IPS DF 6.9 (cell line): ENCODE results near the gene FBXO2.

Experiments
- DNase-seq: peaks from one replicate; pipeline ENCODE4 v3.0.0-alpha.2; 2013; ENCODE audit warnings: low read depth, low spot score
- H3K27ac ChIP-seq: one replicate; pipeline ENCODE4 v1.5.1; 2013; ENCODE audit warnings: low read length, control low read depth
- H3K27me3 ChIP-seq: 2 replicates; pipeline ENCODE4 v1.6.1; 2013; ENCODE audit warnings: mild to moderate bottlenecking, low read length; ENCODE audit not compliant: control insufficient read depth, insufficient read depth
- H3K36me3 ChIP-seq: 2 replicates; pipeline ENCODE4 v1.6.1; 2013; ENCODE audit warnings: low read length; ENCODE audit not compliant: control insufficient read depth, insufficient read depth
- H3K4me1 ChIP-seq: 2 replicates; pipeline ENCODE4 v1.6.1; 2013; ENCODE audit warnings: low read length; ENCODE audit not compliant: control insufficient read depth, insufficient read depth
- H3K4me3 ChIP-seq: 2 replicates; pipeline ENCODE4 v1.5.1; 2013; ENCODE audit warnings: mild to moderate bottlenecking, low read length
- H3K9me3 ChIP-seq: 2 replicates; pipeline ENCODE4 v1.6.1; 2013; ENCODE audit warnings: low read length, inconsistent platforms; ENCODE audit not compliant: control insufficient read depth, insufficient read depth
- WGBS: extraction: QIAGEN DNeasy Blood & Tissue Kit; methylation state at CpG from one replicate; pipeline ENCODE4 v1.1.7; 2013; ENCODE audit warnings: mixed read lengths, missing lambda C conversion rate; ENCODE audit not compliant: insufficient read length, insufficient coverage; 5-methylcytosine and 5-hydroxymethylcytosine counted together

FBXO2 gene

DNA sequence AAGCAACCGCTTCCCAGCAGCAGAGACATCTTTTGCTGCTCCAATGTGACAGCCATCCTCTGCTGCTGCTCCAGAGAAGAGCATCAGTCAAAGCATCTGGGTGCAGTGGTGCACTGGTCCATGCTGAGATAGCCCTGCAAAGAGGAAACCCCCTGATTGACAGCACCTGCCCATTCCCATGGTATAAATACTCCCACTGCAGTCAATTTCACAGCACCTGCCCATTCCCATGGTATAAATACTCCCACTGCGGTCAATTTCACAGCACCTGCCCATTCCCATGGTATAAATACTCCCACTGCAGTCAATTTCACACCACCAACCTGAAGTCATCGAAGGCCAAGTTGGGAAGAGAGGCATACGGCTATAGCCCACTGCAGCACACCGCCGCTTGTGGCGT is 25.5 kb downstream of the FBXO2 start:
- no peak overlapping the region for H3K27ac ChIP-seq
- no peaks in the 10 kb centered on the region for H3K36me3 ChIP-seq
- no peaks in the 10 kb centered on the region for H3K4me1 ChIP-seq
- H3K9me3 ChIP-seq, result no peaks in the 10 kb centered on the region; the same call in 1 of the 2 replicates
- no CpG with 5 or more reads among the region's 7 CpGs for WGBS
- no peak overlapping the region for H3K4me3 ChIP-seq
- H3K27me3 ChIP-seq, result no peaks in the 10 kb centered on the region
- DNase-seq, result no peak

DNA sequence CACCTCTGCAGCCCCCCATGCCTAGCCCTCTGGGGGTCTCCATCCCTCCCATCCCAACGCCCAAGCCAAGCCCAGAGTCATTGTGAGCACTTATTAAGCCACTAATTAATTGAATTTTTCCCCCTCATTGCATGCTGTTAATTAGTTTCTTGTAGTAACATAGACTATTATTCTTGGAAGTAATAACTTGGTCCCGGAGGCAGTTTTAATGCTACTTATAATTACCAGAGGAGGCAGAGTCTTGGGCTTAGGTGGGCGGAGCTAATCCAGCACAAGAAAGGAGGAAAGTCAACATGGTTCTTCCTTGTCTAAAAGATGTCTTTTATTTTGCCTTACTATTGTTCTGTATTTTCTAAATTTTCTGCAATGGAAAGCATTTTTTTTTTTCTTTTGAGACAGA is 27.7 kb downstream of the FBXO2 start:
- no peak for DNase-seq
- Histone ChIP-seq H3K9me3 (no peaks in the 10 kb centered on the region; the same call in 1 of the 2 replicates), H3K27me3 (no peaks in the 10 kb centered on the region), H3K36me3 (no peaks in the 10 kb centered on the region), H3K4me3 (no peak overlapping the region), H3K27ac (no peak overlapping the region), H3K4me1 (no peaks in the 10 kb centered on the region)
- no CpG with 5 or more reads among the region's 3 CpGs for WGBS

DNA sequence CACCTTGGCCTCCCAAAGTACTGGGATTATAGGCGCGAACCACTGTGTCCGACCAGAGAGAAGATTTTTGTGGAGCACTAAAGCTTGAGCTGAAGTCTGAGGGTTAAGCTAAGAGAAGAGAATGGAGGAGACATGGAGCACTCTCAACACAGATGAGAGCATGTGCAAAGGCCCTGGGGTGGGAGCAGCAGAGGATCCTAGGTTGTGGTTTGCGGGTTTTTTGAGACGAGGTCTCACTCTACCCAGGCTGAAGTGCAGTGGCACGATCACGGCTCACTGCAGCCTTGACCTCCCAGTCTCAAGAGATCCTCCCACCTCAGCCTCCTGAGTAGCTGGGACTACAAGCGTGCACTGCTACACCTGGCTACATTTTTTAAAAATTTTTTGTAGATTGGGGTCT is 30.5 kb downstream of the FBXO2 start:
- no CpG with 5 or more reads among the region's 8 CpGs for WGBS
- Histone ChIP-seq H3K27ac (no peak overlapping the region), H3K27me3 (no peaks in the 10 kb centered on the region), H3K4me3 (no peak overlapping the region), H3K36me3 (no peaks in the 10 kb centered on the region), H3K9me3 (no peaks in the 10 kb centered on the region; the same call in 1 of the 2 replicates), H3K4me1 (no peaks in the 10 kb centered on the region)
- DNase-seq, result no peak

DNA sequence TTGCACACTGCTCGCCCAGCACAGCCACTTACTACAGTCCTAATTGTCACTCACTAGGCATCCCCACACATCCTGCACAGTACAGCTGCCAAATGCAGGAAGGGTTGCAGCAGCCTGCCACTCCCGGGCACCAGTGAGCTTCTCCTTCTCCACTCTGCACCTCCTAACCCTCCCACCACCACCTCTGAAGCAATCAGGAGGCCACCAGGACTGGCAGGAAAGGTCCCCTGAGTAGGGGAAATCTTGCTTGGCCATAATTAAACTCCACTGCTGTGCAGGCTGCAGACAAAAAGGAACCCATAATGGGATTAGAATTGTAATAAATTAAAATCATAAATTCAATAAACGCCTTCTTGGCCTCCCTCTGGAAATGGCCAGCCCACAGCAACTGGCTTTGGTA is 31.8 kb downstream of the FBXO2 start:
- Histone ChIP-seq H3K27ac (no peak overlapping the region), H3K27me3 (no peaks in the 10 kb centered on the region), H3K4me1 (no peaks in the 10 kb centered on the region), H3K36me3 (no peaks in the 10 kb centered on the region), H3K9me3 (no peaks in the 10 kb centered on the region), H3K4me3 (no peak overlapping the region)
- DNase-seq, result no peak
- no CpG with 5 or more reads among the region's 3 CpGs for WGBS

DNA sequence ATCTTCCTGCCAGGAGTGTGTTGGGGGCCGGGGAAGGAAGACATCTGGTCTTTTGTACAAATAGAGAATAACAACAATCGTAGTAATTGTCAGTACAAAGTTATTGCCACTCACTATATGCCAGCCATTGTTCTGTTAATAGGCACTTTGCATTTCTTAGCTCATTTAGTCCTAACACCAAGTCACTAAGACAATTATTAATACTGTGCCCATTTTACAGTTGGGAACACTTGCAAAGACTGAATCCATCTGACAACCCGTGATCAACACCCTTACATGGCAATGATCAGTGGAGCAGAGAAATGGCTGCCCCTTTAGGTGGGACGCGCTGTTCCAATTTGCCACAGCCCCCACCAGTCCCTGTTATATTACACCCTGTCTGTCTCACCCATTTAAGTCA is 33.3 kb downstream of the FBXO2 start:
- H3K27me3 ChIP-seq, result no peaks in the 10 kb centered on the region
- no peak for DNase-seq
- no peaks in the 10 kb centered on the region for H3K9me3 ChIP-seq
- no peak overlapping the region for H3K27ac ChIP-seq
- no peak overlapping the region for H3K4me3 ChIP-seq
- H3K36me3 ChIP-seq, result no peaks in the 10 kb centered on the region
- WGBS, result no CpG with 5 or more reads among the region's 5 CpGs
- H3K4me1 ChIP-seq, result no peaks in the 10 kb centered on the region

GRCh38 chr1:11620405-11620804 is 33.8 kb downstream of the FBXO2 start:
- no peaks in the 10 kb centered on the region for H3K4me1 ChIP-seq
- no peak overlapping the region for H3K27ac ChIP-seq
- H3K4me3 ChIP-seq, result no peak overlapping the region
- H3K36me3 ChIP-seq, result no peaks in the 10 kb centered on the region
- no CpG with 5 or more reads among the region's 12 CpGs for WGBS
- no peaks in the 10 kb centered on the region for H3K9me3 ChIP-seq
- no peaks in the 10 kb centered on the region for H3K27me3 ChIP-seq
- no peak for DNase-seq

- DNase-seq, result no peak
- H3K4me3 ChIP-seq, result no peak overlapping the region
- no CpG with 5 or more reads among the region's 2 CpGs for WGBS
- no peak overlapping the region for H3K27ac ChIP-seq
- H3K9me3 ChIP-seq, result no peaks in the 10 kb centered on the region
- no peaks in the 10 kb centered on the region for H3K4me1 ChIP-seq
- no peaks in the 10 kb centered on the region for H3K27me3 ChIP-seq
- no peaks in the 10 kb centered on the region for H3K36me3 ChIP-seq
Observed at GRCh38 chr1:11617741-11618140, 36.5 kb downstream of the FBXO2 start.

- no peaks in the 10 kb centered on the region for H3K27me3 ChIP-seq
- no peak for DNase-seq
- no peak overlapping the region for H3K4me3 ChIP-seq
- H3K9me3 ChIP-seq, result no peaks in the 10 kb centered on the region
- H3K36me3 ChIP-seq, result no peaks in the 10 kb centered on the region
- H3K27ac ChIP-seq, result no peak overlapping the region
- WGBS, result no CpG with 5 or more reads among the region's 7 CpGs
- H3K4me1 ChIP-seq, result no peaks in the 10 kb centered on the region
Observed at GRCh38 chr1:11617314-11617713, 36.9 kb downstream of the FBXO2 start.

DNA sequence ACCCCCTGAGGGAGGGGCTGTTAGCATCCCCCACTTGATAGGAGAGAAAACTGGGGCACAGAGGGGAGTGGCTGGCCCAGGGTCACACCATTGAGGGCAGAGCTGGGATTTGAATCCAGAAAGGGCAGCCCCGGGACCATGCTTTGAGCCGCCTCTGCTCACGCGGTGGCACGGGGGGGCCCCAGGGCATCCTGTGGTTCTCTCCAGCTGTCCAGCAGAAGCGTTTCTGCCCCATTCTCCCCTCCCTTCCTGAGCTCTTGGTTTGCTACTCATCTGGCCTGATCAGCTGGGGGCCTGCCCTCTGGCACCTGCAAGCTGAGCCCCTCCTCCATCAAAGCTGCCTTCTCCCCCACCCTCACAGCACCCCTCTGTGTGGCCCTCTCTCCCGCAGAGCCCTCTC is 37.5 kb downstream of the FBXO2 start:
- no peak overlapping the region for H3K27ac ChIP-seq
- H3K27me3 ChIP-seq, result no peaks in the 10 kb centered on the region
- WGBS, result no CpG with 5 or more reads among the region's 7 CpGs

DNA sequence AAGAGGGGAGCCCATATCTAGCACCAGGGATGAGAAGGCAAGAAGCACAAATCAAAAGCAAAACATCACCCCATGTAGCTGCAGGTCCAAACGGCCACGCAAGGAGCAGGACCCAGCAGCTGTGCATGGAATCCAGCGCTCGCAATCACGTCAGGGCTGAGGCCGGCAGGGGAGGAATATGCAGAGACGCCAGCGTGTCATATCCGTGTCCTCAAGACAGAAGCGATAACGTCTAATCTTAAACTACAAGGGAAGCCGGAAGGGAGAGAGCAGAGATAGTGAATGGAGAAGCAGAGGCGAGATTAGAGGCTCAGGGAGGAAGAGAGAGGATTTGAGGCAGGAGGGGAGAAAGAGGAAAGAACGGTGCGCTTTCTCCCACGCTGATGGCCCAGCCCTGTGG is 39.1 kb downstream of the FBXO2 start:
- no peaks in the 10 kb centered on the region for H3K9me3 ChIP-seq
- H3K4me1 ChIP-seq, result no peaks in the 10 kb centered on the region
- no peaks in the 10 kb centered on the region for H3K27me3 ChIP-seq
- DNase-seq, result no peak
- WGBS, result no CpG with 5 or more reads among the region's 16 CpGs
- no peak overlapping the region for H3K27ac ChIP-seq
- H3K4me3 ChIP-seq, result no peak overlapping the region
- no peaks in the 10 kb centered on the region for H3K36me3 ChIP-seq

More for the DNA sequence above, 37.5 kb downstream of the FBXO2 start:
- H3K36me3 ChIP-seq, result no peaks in the 10 kb centered on the region
- DNase-seq, result no peak
- H3K4me3 ChIP-seq, result no peak overlapping the region
- no peaks in the 10 kb centered on the region for H3K9me3 ChIP-seq
- no peaks in the 10 kb centered on the region for H3K4me1 ChIP-seq

DNA sequence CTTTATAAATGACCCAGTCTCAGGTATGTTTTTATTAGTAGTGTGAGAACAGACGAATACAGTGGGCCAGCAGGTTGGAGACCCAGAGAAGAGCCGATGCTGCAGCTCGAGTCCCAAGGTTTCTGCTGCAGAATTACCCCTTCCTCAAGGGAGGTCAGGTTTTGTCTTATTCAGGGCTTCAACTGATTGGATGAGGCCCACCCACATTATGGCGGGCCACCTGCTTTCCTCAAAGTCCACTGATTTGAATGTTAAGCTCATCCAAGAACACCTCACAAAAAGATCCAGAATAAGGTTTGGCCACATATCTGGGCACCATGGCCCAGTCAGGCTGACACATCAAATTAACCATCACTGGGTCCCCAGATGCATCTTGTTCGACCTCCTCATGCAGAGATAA is 40.9 kb downstream of the FBXO2 start:
- no CpG with 5 or more reads among the region's 5 CpGs for WGBS
- Histone ChIP-seq H3K9me3 (no peaks in the 10 kb centered on the region), H3K36me3 (no peaks in the 10 kb centered on the region), H3K27me3 (no peaks in the 10 kb centered on the region), H3K27ac (no peak overlapping the region), H3K4me3 (no peak overlapping the region), H3K4me1 (no peaks in the 10 kb centered on the region)
- DNase-seq, result no peak
